GM21717 (cell line): ENCODE results near the gene OPTN.
A peak's percentile ranks its signal among the peaks of the same experiment; 100 is the strongest.

ENCODE experiments used
- ATAC-seq: cut with Tn5 transposase; IDR thresholded peaks from one replicate; pipeline ENCODE4 v1.9.1; 2021; ENCODE audit warnings: mild to moderate bottlenecking, moderate library complexity; ENCODE audit not compliant: unreplicated experiment

Gene OPTN

DNA sequence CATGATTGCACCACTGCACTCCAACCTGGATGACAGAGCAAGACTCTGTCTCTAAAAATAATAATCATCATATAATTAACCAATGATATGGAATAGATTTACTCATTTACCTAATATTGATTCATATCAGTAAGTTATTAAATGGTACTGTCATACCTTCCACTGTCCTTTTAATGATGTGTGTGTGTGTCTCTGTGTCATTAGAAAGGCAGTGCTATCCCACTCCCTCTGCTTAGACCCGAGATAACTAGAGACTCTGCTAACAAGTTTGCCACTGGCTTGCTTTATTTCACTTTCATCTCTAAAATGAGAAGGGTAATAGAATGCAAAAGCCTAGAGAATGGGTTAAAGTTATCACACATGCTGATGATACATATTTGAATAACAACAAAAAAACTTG is 82.5 kb downstream of the OPTN start:
- no peak for ATAC-seq

DNA sequence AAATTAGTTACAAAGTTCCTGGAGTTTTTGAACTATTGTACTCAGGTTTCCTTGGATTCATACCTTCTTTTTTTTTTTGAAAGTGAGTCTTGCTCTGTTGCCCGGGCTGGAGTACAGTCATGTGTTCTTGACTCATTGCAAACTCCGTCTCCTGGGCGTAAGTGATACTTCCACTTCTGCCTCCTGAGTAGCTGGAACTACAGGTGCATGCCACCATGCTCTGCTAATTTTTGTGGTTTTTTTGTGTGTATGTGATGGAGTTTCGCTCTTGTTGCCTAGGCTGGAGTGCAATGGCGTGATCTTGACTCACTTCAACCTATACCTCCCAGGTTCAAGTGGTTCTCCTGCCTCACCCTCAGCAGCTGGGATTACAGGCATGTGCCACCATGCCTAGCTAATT is 83.7 kb downstream of the OPTN start:
- ATAC-seq: peak; percentile 59

DNA sequence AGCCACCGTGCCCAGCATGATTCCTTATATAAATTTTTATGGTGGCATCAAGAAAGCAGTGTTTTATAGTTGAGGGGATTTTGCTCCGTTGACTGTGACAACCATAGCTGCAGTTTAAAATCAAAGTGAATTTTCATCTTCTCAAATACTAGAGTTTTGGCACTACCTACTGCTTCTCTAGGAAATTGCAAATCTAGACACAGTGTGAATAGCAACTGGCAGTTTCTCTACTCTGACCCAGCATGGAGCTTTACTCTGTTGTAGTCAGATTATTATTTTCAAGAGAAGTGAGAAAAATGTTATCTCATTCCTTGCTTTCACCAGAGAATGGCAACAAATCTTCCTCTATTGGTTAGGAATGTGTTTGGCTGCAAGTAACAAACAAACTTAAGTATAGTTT is 84.3 kb downstream of the OPTN start:
- ATAC-seq: no peak

DNA sequence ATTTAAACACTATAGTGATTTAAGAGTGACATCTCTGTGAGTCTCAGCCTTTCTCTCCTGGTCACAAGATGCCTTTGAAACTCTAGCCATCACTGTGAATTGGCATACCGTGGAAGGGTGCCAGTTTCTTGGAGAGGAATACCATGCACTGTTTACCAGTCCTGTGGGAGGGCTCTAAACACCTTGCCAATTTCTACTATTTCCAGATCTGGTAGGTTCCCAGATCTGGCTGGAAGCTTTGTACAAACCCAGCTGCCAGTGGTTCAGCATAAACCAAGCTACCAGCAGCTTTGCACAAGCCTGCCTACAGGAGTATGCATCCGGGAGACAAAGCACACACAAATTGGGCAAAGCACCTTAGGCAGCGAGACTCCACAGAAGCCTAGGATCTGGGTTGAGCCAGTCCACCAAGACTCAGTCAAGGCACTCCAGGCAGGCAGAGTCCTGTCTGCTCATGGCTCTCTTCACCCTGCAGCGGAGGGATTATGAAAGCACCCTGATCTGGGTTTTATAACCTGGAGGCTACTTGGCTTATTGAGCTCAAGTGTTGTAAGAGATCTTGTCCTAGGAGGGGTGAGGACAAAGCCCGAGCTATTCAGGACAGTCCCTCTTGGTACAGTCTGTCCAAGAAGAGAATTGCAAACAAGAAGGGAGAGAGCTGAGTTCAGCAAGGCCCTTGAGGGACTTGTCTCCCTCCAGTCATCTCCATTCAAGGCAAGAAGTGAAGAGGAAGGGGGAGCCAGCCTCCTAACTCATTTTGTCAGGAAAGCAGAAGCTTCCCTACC is 85.0 kb downstream of the OPTN start:
- no peak for ATAC-seq

DNA sequence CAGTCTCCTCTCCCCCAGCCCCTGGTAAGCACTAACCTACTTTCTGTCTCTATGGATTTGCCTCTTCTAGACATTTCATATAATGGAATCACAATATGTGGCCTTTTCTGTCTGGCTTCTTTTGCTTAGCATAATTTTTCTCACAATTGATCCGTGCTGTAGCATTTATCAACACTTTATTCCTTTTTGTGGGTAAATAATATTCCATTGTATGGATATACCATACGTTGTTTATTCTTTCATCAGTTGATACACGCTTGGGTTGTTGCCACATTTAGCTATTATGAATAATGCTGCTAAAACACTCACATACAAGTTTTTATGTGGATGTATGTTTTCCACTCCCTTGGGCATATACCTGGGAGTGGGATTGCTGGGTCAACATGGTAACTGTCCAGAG is 87.2 kb downstream of the OPTN start:
- ATAC-seq: no peak
